NCI-H1694 (cell line): ENCODE results near the gene CTCFL.

ENCODE experiments used
- DNase-seq: peaks from one replicate; lab custom pipeline; 2025; lab: John Stamatoyannopoulos, UW

Gene CTCFL

GRCh38 chr20:57559658-57560553 lies 35.0 kb upstream of the CTCFL start:
- no peak for DNase-seq

DNA sequence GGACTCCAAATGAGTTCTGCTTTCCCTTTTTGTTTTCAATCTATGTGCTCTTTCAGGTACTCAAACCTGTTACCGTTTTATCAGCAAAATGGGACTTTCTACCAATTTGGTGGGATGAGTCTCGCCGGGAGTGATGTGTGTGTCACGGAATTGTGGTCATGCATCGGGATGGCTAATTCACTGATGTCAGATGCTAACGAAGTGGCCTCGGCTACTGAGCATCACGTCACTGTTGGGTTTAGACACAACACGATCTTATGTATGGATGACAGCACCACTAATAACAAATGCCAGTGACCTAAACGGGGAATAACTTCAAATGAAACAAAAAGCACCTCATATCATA lies 34.3 kb upstream of the CTCFL start:
- DNase-seq, result no peak

GRCh38 chr20:57558614-57559288 lies 33.8 kb upstream of the CTCFL start:
- no peak for DNase-seq

DNA sequence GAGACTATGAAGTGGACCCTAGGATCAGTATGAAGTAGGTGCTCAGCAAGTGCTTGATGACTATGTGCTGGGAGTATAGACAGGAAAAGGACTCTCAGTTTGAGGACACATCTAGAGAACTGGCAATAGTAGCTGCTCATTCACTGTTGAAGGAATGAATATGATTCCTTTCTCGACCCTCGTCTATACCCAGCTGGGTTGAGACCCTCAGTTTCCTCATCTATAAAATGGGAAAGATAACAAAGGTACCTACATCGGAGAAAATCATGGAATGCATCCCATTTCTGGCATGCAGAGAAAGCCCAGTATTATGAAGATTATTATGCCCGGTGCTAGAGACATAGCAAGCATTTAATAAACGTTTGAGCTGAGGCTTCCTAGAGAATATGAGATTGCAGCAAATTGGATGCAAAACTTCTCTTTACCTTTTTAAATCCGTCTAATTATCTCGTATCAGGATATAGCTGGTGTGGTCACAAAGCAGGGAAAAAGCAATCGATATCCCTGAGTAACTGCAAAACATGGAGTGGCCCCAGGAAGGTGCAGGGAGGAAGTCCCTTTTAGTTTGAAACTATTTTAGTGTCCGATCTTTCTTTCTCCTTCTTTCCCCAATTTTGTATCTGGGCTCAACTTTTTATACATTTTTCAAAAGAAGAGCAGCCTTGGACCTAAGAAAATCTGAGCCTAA lies 33.1 kb upstream of the CTCFL start:
- DNase-seq, result no peak

DNA sequence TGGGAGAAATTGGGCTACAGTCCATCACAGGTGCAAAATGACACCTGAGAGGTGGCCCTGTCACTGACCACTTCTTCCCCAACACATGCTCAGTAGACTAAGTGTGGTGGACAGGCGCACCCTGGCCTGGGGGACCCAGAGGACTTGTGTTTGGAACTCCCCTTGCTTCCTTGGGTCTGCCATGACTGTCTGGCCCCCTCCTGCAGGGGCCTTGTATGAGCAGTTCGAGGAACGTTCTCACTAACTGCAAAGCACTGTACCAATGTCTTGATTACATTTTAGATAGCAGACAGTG lies 32.0 kb upstream of the CTCFL start:
- no peak for DNase-seq

- DNase-seq, result no peak
Measured at GRCh38 chr20:57555457-57556184, 30.7 kb upstream of the CTCFL start.

DNA sequence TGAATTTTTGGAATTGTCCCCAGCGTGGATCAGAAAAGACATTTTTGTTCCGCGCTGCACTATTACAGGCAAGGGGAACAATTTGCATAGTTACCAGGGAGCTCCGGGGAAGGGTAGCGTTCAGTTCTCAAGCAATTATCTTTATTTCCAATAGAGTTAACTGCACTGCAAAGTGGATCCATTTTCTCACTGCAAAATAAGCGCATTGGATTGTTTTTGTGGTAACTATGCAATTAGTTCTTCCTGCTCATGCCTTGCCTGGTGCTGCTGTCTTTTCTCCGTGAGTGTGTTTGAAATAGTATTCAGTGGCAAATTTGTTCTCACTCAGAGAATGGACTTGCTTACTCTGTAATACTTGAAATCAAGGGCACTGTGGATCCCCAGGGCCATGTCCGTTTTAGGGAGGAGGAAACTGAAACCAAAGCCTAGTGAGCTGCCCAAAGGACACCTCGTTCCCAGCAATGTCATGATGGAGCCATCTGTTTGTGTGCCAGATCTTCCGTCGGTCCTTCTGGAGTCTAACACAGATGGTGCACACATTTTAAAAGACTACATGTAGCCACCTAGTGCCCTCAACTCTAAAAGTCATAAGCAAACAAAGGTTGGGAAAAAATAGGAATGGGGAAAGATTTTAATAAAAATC lies 28.6 kb upstream of the CTCFL start:
- no peak for DNase-seq

GRCh38 chr20:57552471-57552870 lies 27.5 kb upstream of the CTCFL start:
- no peak for DNase-seq

- no peak for DNase-seq
Measured at GRCh38 chr20:57548177-57549058, 23.5 kb upstream of the CTCFL start.

DNA sequence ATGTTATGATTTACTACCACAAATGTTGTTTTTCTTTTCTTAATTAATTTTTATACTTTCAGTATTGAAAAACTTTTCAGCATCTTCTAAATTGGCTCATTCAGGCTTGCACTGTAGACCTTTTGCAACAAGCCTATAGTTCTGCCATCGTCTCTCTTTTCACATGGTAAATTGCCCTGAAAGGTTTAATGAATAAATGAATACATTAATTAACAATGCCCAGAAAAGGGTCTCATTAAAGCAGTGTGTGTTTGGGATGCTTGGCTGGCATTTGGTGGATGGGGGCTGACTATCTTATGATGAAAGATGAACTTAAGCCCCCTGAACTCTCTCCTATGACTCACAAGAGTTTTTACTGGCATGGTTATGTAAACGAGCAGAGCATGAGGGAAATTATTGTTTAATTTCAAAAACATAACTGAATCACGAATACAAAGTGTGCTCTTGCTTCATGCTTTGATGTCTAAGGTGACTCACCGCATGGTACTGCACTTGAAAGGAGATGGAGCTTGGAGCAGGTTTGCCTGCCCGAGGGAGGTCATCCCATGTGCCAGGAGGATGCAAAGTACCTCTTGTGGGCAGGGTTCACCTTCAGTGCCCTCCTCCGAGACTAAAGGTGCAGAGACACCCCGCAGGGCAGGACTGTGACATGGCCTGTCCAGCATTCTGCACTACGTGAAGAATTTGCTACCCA lies 22.2 kb upstream of the CTCFL start:
- DNase-seq, result no peak

DNA sequence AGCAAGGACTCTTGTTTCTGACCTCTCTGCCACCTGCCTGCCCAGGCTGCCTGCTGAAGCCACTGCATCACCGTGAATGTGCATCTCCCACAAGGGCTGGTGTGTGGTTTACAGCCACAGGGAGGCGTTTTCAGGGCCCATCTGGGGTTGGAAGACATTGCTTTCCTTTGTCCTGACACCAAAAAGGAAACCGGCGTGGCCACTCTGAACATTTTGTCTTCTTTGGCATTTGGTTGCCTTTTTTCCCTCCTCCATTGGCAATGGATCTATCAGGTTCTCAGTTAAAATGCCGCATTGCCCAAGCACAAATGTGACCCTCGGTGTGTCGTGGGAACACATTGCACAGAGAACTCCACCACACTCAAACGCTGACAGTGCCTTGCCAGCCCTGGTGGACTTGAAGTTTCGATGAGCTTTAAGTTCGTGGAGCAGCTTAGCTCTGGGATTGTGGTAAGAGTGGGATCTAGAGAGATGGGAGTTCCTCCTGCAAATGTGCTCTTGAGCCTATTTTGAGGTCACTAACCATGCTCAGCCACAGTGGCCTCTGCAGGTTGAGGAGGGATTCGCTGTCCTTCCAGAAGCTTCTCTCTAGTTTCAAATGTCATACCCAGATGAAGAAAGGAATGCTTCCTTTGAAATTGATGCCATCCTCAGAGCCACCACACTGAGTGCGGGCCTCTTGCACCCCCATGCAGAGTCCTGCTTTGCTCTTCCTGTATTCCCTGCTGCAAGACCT lies 21.2 kb upstream of the CTCFL start:
- no peak for DNase-seq

DNA sequence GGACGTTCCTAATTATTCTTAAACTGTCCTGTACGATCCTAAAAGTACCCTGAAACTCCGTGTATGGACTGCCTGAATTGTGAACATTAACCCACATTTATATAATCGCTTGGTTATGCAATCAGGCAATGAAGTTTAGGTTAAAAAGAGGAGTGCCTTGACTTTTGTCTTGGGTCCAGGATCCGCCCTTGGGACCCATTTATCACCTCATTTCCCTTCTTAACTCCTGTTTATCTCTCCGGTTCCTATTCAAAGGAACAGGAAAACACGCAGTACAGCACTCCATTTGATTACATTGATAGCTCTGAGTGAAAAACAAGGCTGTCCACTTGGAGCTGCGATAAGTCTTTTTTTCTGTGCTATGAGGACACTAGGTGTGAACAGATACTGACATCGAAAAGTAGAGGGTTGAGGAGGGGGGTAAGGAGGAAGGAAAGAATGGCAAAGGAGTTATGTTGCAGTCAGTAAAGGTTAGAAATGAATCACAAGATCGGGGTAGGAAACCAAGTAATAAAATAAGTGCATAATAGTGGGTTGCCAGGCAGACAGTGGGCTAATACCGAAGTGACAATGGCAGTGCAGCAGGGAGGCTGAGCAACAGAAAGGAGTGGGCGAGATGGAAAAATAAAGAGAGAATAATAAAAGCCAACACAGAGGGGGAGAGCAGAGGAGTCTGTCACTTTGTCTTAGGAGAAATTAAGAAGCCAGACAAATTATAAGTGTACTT lies 20.1 kb upstream of the CTCFL start:
- DNase-seq, result no peak

DNA sequence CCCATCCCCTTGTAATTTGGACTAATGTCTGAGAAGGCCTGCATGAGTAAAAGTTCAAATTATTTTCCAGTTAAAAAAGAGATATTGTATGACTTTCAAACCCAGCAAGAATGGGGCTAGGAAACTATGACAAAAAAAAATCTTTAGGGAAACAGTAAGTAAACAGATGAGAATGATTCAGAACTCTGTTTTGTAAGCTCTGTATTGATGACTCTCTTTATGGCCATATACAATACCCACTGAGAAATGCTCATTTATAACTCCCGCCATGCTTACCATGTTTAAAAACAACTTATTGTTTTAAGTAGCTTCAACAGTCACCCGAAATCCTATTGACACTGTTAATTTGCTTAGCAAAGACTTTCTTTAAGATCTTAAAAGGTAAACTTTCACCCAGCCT lies 18.8 kb upstream of the CTCFL start:
- no peak for DNase-seq

- no peak for DNase-seq
Measured at GRCh38 chr20:57540890-57541580, 16.1 kb upstream of the CTCFL start.

DNA sequence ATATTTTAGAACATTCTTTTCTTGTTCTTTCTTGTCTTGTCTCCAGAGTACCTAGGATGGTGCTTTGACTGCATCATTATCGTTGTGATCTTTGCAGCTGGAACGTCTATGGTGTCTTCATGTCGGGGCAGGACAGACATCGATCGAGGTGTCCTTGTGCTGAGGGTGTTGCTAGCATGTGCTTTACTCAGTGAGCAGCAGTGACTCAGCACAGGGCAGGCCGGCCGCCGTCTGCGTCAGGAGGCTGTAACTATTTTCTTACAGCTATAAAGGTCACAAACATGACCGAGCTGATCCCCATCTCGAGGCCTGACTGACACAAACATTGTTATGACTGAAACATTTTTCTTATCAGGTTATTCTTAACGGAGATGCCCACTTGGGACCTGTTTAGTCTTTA lies 14.9 kb upstream of the CTCFL start:
- DNase-seq, result no peak

GRCh38 chr20:57537822-57538221 lies 12.9 kb upstream of the CTCFL start:
- no peak for DNase-seq

- DNase-seq, result no peak
Measured at GRCh38 chr20:57536771-57537724, 12.1 kb upstream of the CTCFL start.
